Sigmoid colon (tissue), 4 donors: ENCODE data around the gene SF3B2.

Source experiments
- CTCF ChIP-seq, 4 experiments: fragments of 450-650 bp in 3 of 4; fragments of 200-600 bp in 1 of 4; IDR thresholded peaks; one replicate each; pipeline ENCODE4 v1.5.1; 2016 to 2019; ENCODE audit warnings: antibody characterized with exemption in 4 of 4, mild to moderate bottlenecking in 3 of 4, moderate library complexity in 2 of 4
- POLR2A ChIP-seq, 2 donors: fragments of 450-650 bp; IDR thresholded peaks; one replicate each; pipeline ENCODE4 v1.6.1; 2016; ENCODE audit warnings: antibody characterized with exemption in 2 of 2, mild to moderate bottlenecking in 2 of 2, moderate library complexity in 2 of 2
- POLR2AphosphoS5 ChIP-seq, 4 donors: sonication (generic); formaldehyde crosslinking; IDR thresholded peaks; one replicate each; pipeline ENCODE4 v1.6.1; 2017; ENCODE audit warnings: antibody characterized with exemption in 4 of 4

DNA sequence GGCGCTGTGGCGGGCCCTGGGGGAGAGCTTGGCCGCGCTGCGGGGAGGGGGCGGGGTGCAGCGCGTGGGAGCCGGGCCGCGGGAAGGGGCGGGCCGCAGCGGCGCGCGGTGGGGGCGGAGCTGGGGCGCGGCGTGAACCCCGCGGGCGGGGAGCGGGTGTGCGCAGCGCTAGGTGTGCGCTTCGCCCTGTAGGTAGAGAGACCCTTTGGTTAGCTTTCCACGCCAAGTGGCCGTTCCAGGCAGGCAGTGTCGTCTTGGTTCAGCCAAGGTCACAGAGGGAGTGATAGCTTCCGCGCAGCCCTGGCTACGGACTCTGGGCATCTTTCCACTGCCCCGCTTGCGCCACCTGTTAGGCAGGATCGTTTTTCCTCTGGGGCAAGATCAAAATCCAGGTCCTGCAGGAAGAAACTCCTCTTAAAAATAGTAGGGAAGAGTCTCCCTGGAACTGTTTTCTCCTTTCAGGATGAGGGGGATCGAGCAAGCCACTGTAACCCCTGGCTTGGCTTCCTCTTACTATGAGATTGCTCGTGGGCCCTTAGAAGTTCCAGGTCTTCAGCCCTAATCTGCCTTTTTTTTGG is 49.4 kb upstream of the SF3B2 start:
- TF ChIP-seq POLR2AphosphoS5 (IDR thresholded peaks at IDR 0.05): peak in 2 of 4 donors; percentile 4 to 32
- TF ChIP-seq CTCF (IDR thresholded peaks at IDR 0.05): no peak
- no peak for TF ChIP-seq POLR2A (IDR thresholded peaks at IDR 0.05)
